ENCODE results near the gene TARDBP.
"Not testable (repeated sequence)": the region's sequence is repeated elsewhere in the genome, so short reads cannot be mapped to it uniquely, and the experiment has no call there.

Gene TARDBP

DNA sequence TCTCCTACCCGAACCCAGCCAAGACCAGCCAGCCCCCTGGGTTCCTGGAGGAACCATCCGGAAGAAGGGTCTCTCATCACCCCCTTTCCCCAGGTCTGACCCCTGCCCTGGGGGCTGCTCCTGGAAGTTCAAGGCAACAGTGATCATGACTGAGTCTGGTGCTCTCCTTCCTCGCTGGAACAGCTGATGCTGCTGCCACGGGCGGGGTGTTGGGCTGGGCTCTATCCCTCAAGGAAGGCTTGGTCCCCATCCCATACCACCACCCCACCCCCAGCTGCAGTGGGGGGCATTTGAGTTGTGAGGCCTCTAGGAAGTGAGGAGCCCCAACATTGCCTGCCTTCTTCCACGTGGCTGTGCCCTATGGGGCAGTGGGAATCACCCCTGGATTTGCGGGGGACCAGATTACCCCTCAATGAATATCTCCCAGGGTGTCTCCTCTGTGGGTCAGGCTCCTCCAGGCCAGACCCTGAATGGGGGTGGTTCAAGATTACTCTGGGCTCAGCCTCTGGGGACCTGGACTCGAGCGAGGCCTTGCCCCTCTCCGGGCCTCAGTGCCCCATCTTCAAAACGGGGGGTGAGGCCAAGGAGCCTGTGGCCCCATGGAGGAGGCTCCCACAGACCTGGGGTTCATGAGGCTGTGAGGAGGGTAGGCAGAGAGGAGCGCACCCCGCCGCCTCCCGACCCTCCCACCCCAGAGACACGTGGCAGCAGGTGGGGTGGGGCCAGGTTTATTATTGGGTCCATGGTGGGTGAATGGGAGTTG lies 31.8 kb downstream of the TARDBP start:
- DNase-seq = no peak

GRCh38 chr1:11044849-11045427 lies 32.5 kb downstream of the TARDBP start:
- no peak for DNase-seq

- peak; percentile 68 for DNase-seq
Observed at GRCh38 chr1:11045428-11046269, 33.2 kb downstream of the TARDBP start.

DNA sequence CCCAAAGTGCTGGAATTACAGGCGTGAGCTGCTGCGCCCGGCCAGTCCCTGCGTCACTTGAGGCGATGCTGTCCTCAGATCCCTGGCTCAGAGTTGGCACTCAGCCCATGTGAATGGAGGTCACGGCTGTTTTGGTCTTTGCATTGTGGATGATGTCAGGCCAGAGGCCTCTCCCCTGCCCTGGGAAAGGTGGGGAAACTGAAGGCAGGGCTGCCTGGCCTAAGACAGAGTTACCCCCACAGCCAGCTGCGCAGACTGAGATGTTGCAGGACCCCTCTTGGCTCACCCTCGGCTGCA lies 33.8 kb downstream of the TARDBP start:
- no peak for DNase-seq

DNA sequence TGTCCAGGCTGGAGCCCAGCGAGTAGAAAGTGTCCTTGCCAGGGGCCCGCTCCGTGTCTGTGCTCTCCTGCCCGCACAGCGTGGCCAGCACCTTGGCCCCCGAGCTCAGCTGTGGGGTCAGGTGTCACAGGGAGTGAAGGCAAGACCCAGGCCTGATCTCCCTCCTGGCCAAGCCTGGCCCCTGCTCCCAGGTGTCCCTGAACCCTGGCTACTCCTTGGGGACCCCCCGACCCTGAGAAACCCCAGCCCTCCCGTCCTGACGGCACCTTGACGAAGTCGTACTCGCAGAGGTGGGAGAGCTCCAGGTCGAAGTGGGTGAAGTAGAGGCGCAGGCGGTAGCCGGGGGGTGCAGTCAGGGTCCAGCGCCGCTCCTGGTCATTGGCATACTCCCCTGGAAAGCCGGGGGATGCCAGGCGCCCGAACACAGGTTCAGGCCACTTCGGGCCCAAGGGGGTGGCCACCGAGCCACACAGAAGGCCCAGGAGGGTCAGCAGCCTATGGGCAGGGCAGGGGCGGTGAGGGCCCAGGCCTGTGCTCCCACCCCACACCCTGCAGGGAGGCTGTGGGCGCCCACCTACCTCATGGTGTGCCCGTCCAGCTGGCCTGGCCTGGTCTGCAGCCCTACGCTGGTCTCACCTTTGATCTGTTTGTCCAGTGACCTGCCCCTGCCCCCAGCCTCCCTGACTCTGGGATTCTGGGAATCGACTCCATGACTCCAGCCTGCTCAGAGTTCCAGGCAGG lies 34.3 kb downstream of the TARDBP start, which contains the start of gene MASP2:
Gene MASP2, minus strand, starts transcription at position 615 of the 741 bp plus-strand sequence. Its CDS starts 32 bp downstream, at position 583.
- no peak for DNase-seq

DNA sequence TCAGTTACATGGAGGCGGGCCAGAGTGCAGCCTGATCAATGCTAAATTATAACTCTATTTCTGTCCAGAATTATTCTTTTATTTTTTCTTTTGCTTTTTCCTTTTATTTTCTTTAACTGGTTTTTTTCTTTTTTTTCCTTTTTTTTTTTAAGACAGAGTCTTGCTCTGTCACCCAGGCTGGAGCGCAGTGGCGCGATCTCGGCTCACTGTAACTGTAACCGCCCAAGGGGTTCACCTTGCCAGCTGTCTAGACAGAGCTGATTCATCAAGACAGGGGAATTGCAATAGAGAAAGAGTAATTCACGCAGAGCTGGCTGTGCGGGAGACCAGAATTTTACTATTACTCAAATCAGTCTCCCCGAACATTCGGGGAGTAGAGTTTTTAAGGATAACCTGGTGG lies 38.7 kb downstream of the TARDBP start:
- not testable (repeated sequence) for DNase-seq

GRCh38 chr1:11051781-11052511 lies 39.5 kb downstream of the TARDBP start:
- DNase-seq = no peak

- DNase-seq = peak; percentile 81
Observed at GRCh38 chr1:11052839-11053757, 40.6 kb downstream of the TARDBP start.

GRCh38 chr1:11053758-11054137 lies 41.3 kb downstream of the TARDBP start:
- DNase-seq = no peak

GRCh38 chr1:11054181-11054580 lies 41.7 kb downstream of the TARDBP start:
- no peak for DNase-seq

GRCh38 chr1:11054666-11055065 lies 42.2 kb downstream of the TARDBP start:
- DNase-seq = peak; percentile 47

DNA sequence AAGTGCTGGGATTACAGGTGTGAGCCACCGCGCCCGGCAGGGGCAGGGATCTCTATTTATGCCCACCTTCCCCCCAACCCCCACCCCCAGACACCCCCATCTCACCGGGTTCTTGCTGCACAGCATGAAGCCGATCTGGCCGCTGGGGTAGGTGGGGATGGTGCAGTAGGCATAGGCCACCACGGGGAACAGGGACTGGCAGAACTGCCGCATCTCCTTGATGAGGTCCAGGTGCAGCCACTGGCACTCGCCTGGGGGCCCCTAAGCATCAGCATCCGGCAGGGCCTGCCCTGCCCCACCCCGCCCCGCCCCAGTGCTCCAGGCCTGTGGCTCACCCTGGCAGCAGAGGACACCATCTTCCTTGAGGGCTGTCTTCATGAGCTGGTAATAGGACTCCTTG lies 43.2 kb downstream of the TARDBP start:
- DNase-seq = no peak

- no peak for DNase-seq
Observed at GRCh38 chr1:11056504-11056903, 44.0 kb downstream of the TARDBP start.

GRCh38 chr1:11057477-11057876 lies 45.0 kb downstream of the TARDBP start:
- DNase-seq = no peak

DNA sequence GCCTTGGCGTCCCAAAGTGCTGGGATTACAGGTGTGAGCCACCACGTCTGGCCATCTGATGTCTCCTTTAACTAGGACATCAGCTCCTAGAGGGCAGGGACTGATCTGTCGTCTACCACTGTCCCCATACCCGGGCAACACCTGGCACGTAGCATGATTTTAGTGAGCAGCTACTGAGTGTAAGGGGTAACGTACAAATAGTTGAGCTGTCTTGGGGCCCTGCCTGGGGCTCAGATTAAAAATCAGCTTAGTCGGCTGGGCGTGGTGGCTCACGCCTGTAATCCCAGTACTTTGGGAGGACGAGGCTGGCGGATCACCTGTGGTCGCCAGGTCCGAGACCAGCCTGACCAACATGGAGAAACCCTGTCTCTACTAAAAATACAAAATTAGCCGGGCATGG lies 45.6 kb downstream of the TARDBP start:
- DNase-seq = no peak

- DNase-seq = peak; percentile 92
Observed at GRCh38 chr1:11058595-11059154, 46.2 kb downstream of the TARDBP start.

DNA sequence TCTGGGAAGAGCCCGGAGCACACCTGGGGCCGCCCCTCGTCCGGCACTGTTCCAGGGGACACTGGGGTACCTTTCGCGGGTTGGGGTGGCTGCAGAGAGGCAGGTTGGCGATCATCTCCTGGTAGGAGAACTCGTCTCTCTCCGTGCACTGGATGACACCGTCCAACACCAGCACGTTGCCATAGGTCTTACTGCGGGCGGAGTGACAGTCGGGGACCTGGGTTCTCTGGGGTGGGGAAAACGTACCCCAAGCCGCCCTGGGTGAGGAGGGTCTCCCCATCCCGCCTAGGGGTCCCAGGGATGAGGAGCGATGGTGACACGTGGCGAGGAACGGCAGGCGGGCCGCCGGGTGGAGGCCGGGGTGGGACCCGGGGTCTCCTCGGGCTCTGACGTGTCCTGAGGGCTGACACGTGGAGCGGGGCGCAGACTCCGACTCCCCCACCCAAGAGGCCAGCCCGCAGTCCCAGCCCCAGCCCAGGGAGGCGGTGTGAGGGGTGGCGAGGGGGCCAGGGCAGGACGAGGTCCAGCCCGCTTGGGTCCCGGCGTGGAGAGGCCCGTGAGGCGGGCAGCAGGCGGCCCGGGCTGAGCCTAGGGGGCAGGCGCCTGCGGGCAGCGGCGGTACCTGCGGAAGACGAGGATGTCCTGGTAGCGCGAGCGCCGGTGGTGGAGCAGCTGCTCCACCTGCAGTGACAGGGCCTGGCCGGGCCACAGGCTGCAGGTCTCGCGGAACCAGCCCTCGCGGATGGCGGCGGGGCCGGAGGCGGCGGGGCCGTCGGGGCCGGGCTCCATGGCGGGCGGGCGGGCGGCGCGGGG lies 46.9 kb downstream of the TARDBP start:
- no peak for DNase-seq

- DNase-seq = peak; percentile 99
Observed at GRCh38 chr1:11059968-11060830, 47.7 kb downstream of the TARDBP start, which contains the start of gene SRM. Gene SRM (minus strand): TSS chr1:11060018. CDS start chr1:11059943, 75 bp downstream.

Data from NCI-H510A (cell line).